Hematopoietic multipotent progenitor cell treated with erythropoietin and hydrocortisone succinate and interleukin-3 and kit ligand, for 4 days (in vitro differentiated cells): ENCODE measurements around the gene ACTRT3.

Source experiments
- DNase-seq: peaks from one replicate; pipeline ENCODE4 v3.0.0-alpha.2; 2015

The ACTRT3 gene

DNA sequence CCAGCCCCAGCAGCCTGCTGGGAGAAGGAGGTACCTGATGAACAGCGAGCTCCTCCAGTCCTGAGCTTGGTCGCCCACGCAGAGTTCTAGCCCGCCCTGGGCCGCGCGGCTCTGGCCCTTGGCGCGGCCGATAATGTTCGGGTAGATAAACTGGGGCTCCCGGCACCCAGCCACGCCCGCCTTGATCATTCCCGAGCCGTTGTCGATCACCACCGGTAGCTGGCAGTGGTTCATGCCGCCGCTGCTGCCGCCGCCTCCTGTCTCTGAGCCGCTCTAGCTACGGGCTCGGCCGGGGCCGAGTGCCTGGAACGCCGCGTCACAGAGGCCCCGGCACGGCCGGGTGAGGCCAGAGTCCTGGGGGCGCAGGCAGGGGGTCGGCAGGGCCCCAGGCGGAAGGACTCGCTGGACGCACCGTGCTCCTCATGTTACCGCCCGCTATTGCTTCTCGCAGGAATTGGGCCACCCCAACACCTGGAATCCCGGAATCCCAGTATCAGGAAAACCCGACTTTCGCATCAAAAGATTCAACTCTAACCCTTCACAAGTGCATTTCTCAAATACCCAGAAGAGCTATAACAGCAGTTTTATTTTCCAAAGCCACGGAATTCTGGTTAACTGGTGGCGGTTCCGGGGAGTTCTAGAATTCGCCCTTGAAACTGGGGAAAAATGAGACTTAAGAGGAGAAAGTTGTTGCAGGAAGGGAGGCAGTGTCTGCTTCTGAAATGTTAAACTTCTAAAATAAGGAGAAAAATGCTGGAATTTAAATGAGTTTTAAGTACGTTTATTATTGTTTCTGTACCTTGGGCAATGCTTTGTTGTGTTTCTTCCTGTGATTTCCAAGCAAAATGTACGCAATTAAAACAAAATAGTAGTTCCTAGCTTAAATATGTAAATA, at the start of gene ACTRT3:
TSS of gene ACTRT3 (minus strand) at position 275 of the 895 bp plus-strand sequence. CDS start at position 234, 41 bp downstream.
- peak; percentile 95 for DNase-seq

DNA sequence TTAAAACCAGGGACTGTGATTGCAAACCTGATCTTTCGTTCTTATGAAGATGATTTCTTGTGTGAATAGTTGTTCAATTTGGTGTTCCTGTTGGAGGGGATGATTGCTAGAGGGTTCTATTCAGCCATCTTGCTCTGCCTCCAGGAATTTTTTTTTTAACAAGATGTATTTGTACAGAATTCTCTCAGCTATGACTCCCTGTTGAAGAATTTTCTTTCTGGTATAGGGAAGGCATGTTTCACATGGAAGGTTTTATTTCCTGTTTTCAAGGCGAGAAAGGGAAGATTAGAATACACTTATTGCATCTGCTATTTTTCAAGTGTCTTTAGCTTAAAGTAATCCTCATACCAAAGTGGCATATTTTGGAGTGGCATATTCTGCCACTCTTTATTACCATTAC, 49.0 kb upstream of the ACTRT3 start:
- no peak for DNase-seq

DNA sequence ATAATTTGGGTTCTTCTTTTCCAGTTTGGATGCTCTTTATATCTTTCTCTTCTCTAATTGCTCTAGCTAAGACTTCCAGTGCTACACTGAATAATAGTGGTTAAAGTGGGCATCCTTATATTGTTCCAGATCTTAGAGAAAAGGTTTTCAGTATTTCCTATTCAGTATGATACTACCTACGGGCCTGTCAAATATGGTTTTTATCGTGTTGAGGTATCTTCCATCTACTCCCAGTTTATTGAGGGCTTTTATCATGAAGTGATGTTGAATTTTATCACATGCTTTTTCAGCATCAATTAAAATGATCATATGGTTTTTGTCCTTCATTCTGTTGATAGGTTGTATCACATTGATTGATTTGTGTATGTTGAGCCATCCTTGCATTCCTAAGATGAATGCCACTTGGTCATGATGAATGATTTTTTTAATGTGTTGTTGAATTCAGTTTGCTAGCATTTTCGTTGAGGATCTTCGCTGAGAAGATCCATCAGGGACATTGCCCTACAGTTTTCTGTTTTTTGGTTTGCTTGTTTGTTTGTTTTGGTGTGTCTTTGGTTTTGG, 46.3 kb upstream of the ACTRT3 start:
- peak; percentile 8 for DNase-seq

DNA sequence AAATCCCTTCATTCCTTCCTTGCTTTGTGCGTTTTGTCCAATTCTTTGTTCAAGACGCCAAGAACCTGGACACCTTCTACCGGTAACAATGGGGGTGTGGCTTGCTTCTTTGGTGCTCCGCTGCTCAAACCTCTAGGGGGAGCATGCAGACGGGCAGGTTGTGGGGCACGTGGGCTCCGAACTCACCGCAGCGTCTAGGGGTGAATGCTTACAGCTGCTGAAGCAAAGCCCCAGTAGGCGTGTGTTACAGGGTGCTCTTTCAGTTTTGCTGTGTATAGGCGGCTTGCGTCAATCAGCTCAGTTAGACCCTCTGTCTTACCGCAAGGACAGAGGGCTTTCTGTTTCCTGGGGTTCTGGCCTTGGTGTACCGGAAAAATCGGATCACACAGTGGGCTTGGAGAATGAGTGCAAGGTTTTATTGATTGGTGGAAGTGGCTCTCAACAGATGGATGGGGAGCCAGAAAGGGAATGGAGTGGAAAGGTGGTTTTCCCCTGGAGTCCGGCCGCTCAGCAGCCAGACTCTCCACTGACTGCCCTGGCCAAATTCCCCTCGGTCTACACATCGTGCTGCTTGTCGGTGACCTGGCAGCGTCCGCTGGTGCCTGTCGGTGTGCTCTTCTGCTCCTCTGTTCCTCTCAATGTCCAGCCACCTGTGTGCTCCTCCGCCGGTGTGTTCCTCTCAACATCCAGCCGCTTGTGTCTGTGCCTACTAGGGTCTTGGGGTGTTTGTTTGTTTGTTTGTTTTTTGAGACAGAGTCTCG, 44.6 kb upstream of the ACTRT3 start:
- peak; percentile 90 for DNase-seq

DNA sequence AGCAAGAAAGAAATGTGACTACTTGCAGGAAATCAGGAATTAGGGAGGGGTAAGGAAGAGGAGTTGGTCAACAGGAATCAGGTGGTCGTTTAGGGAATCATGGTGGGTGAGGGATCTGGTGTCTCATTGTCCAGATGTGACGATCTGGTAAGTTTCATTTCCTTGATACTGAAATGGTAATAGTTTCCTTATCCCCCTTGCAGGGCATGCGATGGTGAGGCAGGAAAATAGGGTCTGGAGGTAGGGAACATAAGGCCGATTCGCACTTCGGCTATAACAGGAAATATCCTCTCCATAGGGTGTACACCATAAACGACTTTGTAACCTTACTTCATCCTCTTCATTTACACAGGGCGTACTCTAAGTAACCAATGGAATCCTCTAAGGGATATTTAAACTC, 43.9 kb upstream of the ACTRT3 start:
- DNase-seq, result peak; percentile 28

DNA sequence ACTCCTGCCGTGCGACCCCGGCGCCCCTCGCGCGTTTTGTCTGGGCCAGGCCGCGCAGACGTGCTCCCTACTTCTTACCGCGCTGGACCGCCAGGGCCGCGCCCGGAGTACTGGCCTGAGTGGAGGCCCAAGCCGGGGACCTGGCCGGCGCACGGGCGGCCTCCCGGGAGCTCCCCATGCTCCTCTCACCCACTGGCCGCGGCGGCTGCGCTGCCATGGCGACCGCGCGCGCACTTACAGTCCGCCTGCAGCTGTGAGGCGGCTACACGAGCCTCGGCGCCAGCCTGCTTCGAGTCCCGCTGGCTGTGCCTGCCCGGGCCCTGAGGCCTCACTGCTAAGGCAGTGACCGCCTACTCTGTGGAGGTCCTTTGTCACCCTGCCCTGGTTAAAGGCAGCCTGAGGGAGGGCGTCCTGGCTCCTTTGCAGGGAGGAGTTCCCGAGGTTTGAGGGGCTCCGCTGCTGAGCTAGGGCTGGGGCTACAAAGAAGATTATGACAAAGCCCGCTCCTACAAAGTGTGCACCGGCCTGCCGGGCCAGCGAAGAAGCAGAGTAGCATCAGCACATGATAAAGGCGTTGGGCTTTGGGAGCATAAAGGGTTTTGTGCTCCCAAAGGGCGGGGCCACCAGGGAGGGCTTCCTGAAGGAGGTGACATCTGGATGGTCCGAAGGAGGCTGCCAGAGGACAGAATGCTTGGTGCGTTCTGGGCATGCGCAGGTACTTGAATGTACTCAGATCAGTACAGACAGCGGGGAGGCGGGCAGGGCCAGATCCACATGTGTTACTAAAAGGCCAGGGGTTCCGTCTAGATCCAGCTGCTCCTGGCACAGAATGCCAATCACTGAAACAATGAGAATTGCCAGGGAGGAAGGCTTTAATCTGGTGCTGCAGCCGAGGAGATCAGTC, 43.2 kb upstream of the ACTRT3 start, which contains the start of the genes LRRC34 and LRRIQ4:
TSS of gene LRRC34 (minus strand) at position 573 of the 904 bp plus-strand sequence. CDS start at position 217, 356 bp downstream.
TSS of gene LRRIQ4 (plus strand) at position 539 of the 904 bp plus-strand sequence. CDS start 9,052 bp downstream, outside the sequence.
- DNase-seq, result peak; percentile 94

DNA sequence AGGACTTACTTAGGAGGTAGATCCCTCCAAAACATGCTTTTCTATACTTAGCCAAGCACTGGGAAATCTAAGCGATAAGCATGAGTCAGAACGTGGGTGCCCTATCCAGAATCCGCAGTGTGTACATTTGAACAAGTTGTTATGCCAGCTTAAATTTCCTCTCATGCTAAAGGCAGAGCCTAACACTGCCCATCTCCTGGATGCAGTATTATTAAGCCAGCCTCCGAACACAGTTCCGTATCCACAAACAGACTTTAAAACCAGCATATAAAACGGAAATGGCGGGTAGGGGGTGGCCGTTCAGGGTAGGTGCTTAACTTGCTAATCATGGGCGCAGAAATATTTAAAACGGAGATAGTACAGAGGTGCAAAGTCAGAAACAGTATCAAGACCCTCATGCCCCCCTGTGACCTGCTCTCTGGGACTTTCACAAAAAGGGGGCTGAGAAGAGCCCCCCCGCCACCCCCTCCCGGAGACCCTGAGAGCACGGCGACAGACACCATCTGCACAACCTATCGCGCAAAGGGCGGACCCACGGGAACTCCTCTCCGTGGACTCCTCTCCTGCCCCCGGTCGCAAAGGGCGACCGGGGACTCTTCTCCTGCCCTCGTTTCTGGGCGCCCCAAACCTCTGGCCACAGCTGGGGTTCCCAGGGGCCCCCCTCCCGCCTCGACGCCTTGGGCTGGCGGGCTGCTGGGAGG, 42.4 kb upstream of the ACTRT3 start:
- peak; percentile 77 for DNase-seq

DNA sequence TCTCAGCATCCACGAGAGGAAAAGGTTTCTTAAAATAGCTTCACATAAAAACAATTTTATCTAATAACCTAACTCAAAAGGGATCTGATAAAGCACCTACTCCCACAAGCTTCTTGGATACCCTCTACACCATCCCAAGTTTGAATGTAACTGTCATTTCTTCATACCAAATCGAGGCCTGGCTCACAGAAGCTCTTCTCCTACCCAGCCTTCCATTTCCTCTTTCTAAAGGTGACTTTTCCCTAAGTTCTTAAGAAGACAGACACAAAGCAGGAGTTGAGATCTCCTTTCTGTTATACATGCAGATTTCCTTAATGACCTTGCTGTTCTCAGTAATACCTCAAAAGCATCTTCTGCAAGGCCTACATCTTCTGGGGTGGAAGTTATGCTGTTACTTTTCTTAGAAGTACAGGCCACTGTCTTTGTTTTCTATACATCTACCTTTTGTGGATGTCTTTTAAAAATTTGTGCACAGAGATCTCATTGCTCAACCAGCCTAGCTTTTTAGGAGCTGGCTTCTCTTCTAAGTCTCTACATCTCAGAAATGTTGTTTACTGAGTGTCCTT, 40.0 kb upstream of the ACTRT3 start:
- no peak for DNase-seq

DNA sequence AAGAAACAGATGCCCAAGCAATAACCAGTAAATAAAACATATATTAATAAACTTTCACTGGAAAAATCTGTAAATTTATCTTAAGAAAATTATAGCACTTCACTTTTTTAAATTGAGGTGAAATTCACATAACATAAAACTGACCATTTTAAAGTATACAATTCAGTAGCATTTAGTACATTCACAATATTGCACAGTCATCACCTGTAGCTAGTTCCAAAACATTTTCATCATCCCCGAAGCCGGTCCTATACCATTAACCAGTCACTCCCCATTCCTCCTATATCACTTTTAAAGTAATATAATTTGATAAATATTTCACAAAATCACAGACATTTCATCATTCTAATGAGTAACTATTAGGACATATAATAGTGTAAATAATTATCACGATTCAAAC, 35.3 kb upstream of the ACTRT3 start:
- no peak for DNase-seq

DNA sequence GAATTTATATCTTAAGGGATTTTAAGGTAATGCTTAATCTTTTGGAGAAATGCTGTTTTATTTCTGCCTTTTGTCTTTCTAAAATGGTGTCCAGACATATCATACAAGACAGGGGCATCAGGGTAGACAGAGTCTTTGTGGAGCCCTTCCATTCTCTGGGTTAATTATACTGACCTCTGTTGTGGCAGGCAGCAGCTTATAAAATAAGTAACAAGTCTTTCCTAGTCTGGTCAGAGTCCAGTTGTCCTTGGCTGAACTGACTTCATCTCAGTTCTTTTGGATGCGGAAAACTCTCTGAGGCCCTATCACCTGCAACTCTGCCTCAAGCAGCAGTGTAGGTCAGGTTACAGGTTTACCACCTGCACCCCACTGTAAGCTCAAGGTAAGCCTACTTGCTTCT, 23.0 kb upstream of the ACTRT3 start:
- no peak for DNase-seq

DNA sequence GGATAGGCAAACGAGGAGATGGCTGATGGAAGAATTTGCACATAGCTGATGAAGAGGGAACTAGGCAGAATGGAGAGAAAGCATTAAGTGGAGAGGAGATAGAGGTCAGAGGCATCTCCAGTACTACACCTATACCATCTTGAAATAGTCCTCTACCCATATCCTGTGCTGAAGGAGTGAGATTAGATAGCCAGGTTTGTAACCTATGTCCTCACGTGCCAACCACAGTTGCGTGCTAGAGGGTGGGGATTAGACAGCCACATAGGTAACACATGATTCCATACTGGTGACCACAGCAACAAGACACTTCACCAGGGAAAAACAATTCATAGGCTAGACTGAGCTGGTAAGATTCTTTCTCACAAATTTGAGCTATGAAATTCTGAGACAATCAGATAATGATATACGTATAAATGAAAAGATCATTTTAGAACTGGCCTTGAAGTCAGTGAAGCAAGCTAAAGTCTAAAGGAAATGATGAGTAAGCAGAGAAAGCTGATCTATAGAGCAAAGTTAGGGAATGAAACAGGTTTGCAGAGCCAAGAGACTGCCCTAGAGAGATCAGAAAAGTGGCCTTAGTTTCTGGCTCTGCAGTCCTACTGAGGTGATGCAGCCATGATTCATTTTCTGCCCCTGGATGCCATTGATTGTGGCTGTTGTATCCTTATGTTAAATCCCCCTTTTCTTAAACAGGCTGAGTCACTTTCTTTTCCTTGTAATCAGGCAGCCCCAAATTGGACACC, 21.5 kb upstream of the ACTRT3 start:
- DNase-seq, result no peak

DNA sequence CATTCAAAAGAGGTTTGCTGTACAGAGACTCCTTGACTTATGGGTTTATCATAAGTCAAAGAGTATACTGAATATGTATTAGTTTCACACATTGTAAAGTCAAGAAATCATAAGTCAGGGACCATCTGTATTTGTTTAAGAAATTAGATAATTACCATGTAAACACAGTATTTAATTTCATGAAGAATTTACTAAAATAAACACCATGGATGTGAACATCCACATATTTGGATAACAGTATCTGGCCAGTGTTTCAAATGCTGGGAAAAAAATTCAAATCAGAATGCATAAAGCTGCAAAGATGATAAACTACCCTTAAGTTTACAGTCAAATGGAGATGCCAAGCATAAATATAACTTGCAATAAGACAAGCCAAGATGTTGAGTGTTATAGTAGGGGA, 20.9 kb upstream of the ACTRT3 start:
- DNase-seq, result no peak

DNA sequence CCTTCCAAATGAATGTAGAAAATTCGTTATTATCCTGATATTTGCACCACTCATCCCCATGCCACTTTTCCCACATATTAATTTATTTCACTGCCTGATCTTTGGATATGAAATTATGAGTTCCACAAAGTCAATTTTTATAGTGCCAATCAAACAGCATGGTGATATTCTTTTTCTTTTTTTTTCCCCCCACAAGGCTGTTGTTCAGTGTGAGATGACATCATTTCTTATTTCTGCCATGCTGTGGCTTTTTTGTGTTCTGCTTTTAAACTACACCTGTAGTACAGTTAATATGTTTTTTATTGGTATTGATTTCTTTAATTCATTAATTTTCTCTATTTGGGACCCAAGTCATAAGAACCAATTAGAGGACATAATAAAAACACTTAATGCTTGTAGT, 18.4 kb upstream of the ACTRT3 start:
- no peak for DNase-seq

DNA sequence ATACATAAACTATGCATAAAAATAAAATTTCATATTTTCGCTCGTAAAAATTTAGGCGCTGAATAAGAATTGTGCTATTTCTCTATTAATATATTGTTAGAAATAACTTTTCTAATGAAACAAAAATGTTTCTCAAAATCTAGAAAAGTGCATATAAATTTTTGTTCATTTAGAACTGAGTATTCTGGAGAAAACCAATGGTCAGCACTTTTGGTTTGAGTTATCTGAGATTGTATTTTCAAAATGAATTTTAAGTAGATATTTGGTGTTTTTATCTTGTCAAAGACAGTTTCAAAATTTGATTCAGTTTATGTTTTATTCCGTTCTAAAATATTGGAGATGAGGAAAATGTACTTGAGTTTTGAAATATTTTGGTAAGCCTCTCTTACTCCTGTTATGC, 17.8 kb upstream of the ACTRT3 start:
- no peak for DNase-seq

DNA sequence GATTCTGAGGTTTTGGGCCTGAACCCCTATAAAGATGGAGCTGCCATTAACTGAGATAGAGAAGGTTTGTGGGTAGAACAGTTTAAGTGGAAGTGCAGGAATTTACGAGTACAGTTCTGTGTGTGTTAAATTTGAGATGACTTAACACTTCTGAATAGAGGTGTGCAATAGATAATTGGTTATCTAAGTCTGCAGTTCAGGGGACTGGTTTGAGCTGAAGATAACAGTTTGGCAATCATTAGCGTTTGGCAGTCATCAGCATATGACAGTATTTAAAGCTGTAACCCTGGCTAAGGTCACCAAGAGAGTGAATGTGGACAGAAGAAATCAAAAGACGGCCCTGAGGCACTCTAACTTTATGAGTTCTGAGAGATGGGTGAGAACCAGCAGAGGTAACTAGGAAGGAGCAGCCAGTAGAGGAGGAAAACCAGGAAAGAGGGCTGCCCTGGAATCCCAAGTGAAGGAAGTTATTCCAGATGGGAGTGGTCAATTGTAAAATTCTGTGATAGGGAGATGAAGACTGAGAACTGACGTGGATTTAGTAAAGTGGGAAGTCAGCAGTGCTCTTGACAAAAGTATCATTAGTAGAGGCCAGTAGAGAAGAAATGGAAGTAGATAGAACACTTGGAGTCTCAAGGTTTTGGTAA, 12.0 kb upstream of the ACTRT3 start:
- peak; percentile 81 for DNase-seq

DNA sequence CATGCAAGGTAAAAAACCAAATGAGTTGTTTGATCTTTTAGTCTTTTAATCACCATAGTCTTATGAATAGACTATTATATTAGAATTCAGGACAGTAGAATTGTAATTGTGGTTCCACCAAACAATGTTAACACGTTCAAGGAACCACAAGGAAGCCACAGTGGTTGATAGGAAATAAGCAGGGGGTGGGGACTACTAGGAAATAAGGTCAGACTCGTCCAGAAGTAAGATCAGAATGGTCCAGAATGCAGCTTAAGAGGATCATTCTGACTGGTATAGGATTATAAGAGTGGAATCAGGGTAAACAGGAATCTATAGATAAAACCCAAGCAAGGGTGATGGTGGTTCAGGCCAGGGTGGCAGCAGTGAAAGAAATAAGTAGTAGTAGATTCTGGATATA, 11.4 kb upstream of the ACTRT3 start:
- peak; percentile 49 for DNase-seq

DNA sequence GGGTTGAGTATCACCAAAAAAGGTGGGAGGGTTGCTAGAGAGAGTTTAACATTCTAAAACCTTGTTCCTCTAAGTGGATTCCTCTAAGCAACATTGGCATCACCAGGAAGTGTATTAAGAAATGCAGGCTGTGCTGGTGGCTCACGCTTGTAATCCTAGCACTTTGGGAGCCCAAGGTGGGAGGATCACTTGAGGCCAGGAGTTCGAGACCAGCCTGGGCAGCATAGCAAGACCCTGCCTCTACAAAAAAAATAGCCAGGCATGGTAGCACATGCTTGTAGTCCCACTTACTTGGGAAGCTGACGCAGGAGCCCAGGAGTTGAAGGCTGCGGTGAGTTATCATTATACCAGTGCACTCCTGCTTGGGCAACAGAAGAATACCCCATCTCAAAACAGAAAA, 8.5 kb upstream of the ACTRT3 start:
- no peak for DNase-seq

DNA sequence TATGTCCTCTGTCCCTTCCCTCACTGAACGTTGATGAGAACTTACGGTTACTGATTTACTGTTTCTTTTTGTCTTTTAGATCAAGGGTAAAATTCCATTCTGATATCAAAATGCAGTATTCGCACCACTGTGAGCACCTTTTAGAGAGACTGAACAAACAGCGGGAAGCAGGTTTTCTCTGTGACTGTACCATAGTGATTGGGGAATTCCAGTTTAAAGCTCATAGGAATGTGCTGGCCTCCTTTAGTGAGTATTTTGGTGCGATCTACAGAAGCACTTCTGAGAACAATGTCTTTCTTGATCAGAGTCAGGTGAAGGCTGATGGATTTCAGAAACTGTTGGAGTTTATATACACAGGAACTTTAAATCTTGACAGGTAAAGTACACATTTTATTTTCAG, 4.8 kb upstream of the ACTRT3 start:
- no peak for DNase-seq

DNA sequence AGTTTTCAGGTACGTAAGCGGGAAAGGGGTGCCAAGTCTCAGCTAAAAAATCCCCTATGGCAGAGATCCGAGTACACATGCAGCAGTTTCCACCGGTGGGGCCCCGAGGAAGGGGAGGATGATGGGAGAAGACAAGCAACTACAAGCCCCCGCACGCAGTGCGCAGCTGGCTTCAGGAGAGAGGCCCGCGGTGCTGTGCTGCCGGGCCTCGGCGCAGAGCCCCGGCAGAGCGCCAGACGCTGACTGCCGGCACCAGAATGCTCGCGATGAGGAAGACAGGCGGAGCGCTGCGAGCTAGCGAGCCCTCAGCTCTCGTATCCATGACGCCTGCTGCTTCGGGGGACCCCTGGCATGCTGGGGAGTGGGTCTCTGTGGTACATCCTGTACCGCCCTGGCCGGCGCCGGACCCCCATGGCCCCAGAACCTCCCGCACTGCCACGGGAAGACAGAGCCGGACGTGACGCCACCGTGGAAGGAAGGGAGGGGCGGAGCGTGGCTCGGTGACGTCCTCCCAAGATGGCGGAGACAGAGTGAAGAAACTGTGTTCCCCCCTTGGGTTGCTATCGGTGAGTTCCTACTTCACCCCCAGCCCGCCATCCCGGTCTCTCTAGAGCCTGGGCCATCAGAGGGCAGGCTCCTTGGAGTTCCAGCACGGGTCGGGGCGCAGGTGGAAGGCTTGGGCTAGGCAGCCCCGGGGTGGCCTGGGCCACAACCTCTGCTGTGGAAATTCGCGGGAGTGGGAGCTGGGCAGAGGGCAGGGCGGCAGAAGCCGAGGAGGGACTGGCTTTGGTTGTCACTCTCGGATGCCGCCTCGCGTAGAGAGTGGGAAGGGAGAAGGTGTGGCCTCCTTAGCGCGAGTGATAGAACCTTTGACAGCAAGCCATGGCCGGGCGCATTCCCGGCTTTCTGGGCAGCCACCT, 3.8 kb upstream of the ACTRT3 start, which contains the start of gene MYNN:
TSS of gene MYNN (plus strand) at position 500 of the 920 bp plus-strand sequence. CDS start 900 bp downstream, outside the sequence.
- DNase-seq, result peak; percentile 96
